ENCODE data around the gene XRN1. TPM values are rescaled to one million over a fixed set of nuclear protein-coding genes. Genes with fewer than 3 reads are reported as not detected.

XRN1 gene
- total RNA-seq, 2 donors from 2014 or later = 41.3 to 42.0 TPM

- no peak for DNase-seq (ENCODE audit: low spot score)
- intact Hi-C loops (cut with DNase I) = loop anchor here in 1 of 2 donors (10.0 kb wide), 1 partner anchor 92 kb away; no protein-coding TSS in a partner anchor
These were observed 171.1 kb downstream of the XRN1 start for GRCh38 chr3:142276781-142277180.

GRCh38 chr3:142275856-142276255, 172.0 kb downstream of the XRN1 start:
- intact Hi-C loops (cut with DNase I) = loop anchor here in 1 of 2 donors (10.0 kb wide), 1 partner anchor 91 kb away; no protein-coding TSS in a partner anchor

DNA sequence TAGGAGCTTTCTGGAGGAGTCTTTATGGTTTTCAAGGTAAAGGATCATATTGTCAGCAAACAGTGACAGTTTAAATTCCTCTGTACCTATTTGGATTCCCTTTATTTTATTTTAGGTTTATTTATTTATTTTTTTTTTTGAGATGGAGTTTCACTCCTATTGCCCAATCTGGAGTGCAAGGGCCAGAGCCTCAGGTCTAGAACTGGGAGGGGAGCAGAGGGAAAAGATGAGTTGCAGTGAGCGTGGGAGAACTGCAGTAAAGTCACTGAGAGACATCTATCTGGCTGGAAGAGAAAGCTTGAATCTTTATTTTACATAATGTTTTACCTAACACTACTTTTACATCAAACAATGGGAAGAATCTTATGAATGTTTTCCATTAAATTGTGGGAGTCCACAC, 172.9 kb downstream of the XRN1 start:
- intact Hi-C loops (cut with DNase I) = loop anchor here in 1 of 2 donors (10.0 kb wide), 1 partner anchor 90 kb away; no protein-coding TSS in a partner anchor
- no peak for DNase-seq (ENCODE audit: low spot score)

More at GRCh38 chr3:142275856-142276255, 172.0 kb downstream of the XRN1 start:
- DNase-seq (ENCODE audit: low spot score) = no peak

DNA sequence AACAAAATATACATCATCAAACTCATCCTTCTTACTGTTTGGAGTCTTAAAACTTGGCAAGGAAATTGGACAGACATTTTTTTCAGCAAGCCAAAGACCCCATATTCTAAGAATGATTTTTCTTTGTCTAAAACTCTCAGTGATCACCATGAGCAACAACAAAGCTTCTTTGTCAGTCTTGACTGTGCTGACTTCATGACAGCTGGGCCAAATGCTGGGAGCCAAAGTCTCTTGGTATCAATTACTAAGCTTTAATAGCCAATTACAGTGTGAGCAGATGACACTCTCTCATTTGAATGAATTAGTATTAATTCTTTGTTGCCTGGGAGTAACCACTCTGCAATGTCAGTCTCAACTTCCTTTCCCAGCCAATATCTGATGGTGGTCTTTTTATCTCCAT, 174.3 kb downstream of the XRN1 start:
- intact Hi-C loops (cut with DNase I) = loop anchor here in 1 of 2 donors (10.0 kb wide), 1 partner anchor 89 kb away; no protein-coding TSS in a partner anchor
- no peak for DNase-seq (ENCODE audit: low spot score)

DNA sequence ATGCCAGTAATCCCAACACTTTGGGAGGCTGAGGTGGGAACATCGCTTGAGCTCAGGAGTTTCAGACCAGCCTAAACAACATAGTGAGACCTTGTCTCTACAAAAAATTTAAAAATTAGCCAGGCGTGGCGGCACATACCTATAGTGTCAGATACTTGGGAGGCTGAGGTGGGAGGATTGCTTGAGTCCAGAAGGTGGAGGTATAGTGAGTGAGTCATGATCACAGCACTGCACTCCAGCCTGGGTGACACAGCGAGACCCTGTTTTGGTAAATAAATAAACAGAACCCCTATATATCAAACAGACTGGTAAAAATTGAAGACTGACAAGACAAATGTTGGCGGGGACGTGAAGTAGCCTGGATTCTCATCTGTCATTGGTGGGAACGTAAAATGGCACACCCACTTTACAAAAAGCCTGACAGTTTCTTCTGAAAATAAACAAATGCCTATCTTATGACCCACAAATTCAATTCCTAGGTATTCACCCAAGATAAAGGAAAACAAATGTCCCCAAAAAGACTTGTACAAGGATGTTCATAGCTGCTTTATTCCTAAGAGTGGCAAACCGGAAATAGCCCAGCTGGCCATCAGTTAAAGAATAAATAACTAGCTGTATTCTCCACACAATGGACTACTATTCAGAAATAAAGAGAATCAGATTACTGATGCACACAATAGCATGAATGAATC, 175.5 kb downstream of the XRN1 start:
- DNase-seq (ENCODE audit: low spot score) = no peak
- intact Hi-C loops (cut with DNase I) = loop anchor here in 1 of 2 donors (10.0 kb wide), 1 partner anchor 88 kb away; no protein-coding TSS in a partner anchor

GRCh38 chr3:142270407-142270806, 177.4 kb downstream of the XRN1 start:
- intact Hi-C loops (cut with DNase I) = loop anchor here in 1 of 2 donors (10.0 kb wide), 1 partner anchor 86 kb away; no protein-coding TSS in a partner anchor
- no peak for DNase-seq (ENCODE audit: low spot score)

- DNase-seq (ENCODE audit: low spot score) = no peak
- intact Hi-C loops (cut with DNase I) = loop anchor here in 1 of 2 donors (10.0 kb wide), 1 partner anchor 85 kb away; no protein-coding TSS in a partner anchor
These were observed 178.1 kb downstream of the XRN1 start for GRCh38 chr3:142269767-142270166.

- DNase-seq (ENCODE audit: low spot score) = no peak
- intact Hi-C loops (cut with DNase I) = no loop called here
These were observed 179.4 kb downstream of the XRN1 start for GRCh38 chr3:142268426-142268825.

GRCh38 chr3:142267269-142267668, 180.6 kb downstream of the XRN1 start:
- intact Hi-C loops (cut with DNase I) = no loop called here

DNA sequence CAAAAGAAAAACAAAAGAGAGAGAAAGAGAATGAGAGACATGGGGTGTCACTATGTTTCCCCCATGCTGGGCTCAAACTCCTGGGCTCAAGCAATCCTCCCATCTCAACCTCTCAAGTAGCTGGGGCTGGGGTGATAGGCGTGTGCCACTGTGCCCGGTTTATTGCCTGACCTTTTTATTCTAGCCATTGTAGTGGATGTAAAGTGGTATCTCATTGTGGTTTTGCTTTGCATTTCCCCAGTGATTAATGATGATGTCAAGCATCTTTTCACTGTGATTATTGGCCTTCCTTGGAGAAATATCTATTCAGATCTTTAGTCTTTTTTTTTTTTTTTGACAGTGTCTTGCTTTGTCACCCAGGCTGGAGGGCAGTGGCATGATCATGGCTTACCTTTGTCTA, 184.7 kb downstream of the XRN1 start:
- intact Hi-C loops (cut with DNase I) = no loop called here
- DNase-seq (ENCODE audit: low spot score) = no peak

More at GRCh38 chr3:142267269-142267668, 180.6 kb downstream of the XRN1 start:
- DNase-seq (ENCODE audit: low spot score) = no peak

GRCh38 chr3:142259359-142259758, 188.5 kb downstream of the XRN1 start:
- DNase-seq (ENCODE audit: low spot score) = no peak
- intact Hi-C loops (cut with DNase I) = no loop called here

GRCh38 chr3:142256712-142257333, 191.0 kb downstream of the XRN1 start:
- DNase-seq (ENCODE audit: low spot score) = no peak
- intact Hi-C loops (cut with DNase I) = no loop called here

Other genes starting within 250 kb of the XRN1 start
- gene GK5, start 222.5 kb downstream of the XRN1 start, total RNA-seq = 10 to 100 TPM; 22.1 to 27.0 TPM
- gene ATR, start 130.7 kb upstream of the XRN1 start, total RNA-seq = 10 to 100 TPM; 20.2 to 20.3 TPM
- under 1 TPM in 1 of 2 donors, not detected in 1; 0.86 TPM for gene PLS1, start 148.4 kb upstream of the XRN1 start, total RNA-seq

Data from posterior vena cava (tissue), 2 donors.